ENCODE data around the gene PXT1.

PXT1 gene

DNA sequence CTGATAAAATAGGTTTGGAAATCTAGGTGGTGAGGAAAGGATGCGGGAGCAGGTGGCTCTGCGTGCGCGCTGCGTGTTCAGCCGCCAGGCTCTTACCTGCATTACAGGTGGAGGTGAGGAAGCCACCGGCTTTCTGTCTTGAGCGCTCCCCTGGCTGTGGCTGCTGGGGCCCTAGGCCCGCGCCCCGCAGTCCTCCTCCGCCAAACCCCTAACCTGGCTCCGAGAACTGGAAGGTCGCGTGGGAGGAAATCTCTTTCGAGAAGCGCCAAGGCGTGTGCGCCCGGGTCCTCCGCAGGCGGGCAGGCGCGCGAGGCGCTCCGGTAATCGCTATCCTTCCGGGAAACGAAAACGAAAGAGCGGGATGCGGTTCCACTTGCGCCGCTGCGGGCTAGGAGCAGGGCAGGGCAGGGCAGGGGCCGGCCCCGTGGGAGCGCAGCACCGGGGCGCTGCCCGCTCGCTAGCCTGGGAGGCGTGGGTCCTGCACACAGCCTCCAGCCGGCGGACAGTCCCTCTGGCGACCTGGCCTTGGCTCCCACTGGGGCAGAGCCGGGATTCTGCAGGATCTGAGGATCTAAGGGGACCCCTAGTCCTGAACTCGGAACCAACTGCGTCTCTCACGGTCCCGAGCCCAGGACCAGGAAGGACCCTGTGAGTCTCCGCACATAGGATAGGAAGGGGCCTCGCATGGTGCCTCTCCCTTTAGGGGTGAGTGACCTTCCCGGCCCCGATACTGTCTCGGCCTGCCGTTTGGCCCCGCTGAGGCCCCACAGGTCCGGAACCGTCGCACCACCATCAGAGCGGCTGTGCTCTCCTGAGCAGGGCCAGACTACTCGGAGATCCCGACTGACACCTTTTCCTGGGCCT, 55.0 kb downstream of the PXT1 start, which contains the start of gene ETV7:
Gene ETV7 (minus strand): TSS at position 230 of the 864 bp plus-strand sequence. CDS start 128 bp downstream, at position 102.
- no peak for DNase-seq (ENCODE audit: low spot score)

DNA sequence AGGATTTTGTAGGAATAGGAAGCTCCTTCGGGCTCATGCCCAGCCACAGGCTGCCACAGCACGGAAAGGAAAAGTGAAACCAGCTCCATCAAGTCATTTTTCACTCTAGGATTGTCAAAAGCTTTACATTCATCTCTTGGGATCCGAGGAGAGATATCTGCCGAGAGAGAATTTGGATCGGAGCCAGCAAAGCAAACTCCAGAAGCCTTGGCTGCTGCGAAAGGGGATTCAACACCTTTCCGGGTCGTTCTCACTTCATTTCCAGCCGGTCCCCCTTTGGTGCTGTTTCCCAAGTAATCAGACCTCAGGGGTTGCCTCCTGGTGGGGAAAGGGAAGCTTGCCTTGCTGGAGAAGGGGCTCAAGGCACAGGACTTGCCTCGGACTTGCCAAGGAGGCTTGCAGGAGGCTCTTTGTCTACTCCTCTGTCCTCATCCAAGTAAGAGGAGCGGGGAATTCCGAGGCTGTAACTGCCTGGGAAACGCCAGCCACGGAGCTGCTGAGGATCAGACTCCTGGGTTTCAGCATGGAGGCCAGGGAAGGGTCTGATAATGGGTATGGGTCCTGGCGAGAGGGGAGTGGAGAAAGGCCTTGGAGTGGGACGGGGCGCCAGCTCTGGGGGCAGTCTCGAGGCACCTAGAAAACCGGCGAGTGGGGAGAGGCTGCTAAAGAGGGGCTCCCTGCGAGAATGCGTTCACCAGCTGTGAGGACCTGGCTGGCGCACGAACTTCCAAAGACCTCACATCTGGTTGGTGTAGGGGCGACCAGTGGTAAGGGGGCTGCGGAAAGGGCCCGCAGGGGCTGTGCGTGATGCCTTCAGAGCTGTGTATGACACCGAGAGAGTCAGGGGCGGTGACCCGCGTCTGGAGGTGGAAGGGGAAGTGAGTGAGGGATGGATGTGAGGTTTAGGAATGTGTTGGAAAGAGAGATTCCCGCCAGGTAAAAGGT, 55.9 kb downstream of the PXT1 start:
- no peak for DNase-seq (ENCODE audit: low spot score)

DNA sequence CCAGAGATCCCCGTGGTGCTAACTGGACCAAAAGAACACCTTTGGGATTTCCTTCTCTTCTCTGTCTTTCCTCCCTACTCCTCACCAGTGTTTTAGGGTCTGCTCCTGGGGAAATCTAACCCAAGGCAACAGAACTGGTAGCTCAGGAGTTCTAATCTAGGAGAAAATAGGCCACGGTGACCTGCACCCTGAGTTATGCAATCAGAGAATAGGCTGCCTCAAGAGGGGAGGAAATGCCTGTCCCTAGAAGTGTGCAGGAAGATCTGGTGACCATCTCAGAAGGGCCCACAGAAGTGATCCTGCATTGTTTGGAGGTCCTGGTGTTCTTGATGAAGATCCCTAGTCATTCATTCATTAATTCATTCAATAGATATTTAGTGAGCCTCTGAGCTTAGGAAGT, 58.6 kb downstream of the PXT1 start:
- DNase-seq (ENCODE audit: low spot score): no peak

DNA sequence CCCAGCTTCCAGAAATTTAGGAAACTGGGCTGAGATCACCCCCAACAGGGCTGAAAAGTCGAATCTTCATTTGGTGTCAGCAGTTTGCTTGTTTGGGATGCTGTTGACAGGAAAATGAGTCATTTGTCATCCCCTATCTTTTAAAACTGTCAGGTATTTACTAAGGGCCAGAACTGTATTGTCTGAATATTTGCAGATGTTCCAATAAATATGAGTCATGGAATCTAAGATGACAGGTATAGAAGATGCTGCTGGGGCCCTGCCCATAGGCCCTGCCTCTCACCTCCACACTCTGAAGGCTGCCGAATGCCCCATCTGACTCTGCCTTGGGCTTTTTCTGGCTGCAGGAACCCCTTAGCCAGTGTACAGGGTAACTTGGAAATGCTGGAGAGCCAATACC, 59.0 kb downstream of the PXT1 start:
- no peak for DNase-seq (ENCODE audit: low spot score)

DNA sequence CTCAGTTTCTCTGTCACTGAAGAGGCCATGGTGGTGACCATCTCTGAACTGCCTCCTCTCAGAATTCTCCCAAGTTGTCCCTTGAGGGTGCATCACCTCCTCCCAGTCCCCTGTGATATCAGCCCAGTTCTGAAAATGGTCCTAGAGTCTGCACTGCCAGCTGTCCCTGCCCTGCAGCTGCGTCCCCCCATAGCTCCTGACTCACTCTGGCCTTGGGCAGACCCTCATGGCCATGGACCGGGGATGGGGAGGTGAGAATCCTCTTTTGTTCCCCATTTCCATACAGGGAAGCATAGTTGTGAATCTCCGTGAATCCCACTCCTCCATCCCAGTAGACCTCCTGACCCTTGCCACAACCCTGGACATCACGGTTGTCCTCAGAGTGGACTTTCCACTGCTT, 59.7 kb downstream of the PXT1 start:
- DNase-seq (ENCODE audit: low spot score): no peak

DNA sequence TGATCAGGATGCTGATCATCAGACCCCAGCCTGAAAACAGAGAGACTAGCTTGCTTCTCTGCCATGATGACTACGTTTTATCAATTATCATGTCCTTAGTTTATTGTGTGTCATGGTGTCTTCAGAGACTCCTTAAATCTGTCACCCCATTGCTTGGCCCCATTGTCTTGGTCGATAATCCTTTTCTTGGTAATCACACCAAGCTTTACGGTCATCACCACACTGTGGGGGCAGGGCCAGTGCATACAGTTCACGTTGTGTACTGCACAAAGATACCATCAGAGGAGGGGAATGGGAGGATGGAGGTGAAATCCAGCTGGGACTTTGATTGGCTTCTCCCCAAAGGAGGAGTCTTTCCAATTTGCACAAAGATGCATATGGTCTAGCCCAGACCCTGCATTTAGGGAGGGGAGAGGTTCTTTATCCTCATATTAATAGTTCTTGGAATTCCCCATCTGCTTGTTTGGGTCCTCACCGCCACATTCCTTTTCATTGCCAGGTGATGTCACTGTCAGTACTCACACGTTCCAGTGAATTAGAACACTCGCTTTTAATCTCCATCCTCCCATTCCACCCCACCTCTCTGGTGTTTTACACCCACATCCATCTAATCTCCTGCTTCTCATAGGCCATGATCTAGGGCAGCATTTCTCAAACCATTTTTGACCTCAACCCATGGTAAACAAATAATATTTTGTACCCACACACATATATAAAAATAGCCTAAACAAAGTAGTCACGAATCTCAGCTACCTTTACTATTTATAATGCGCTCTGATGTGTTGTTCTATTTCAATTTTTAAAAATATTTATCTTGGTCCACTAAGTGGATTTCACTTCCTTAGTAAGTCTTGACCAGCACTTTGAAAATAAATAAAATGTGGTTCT, 60.9 kb downstream of the PXT1 start:
- DNase-seq (ENCODE audit: low spot score): no peak

DNA sequence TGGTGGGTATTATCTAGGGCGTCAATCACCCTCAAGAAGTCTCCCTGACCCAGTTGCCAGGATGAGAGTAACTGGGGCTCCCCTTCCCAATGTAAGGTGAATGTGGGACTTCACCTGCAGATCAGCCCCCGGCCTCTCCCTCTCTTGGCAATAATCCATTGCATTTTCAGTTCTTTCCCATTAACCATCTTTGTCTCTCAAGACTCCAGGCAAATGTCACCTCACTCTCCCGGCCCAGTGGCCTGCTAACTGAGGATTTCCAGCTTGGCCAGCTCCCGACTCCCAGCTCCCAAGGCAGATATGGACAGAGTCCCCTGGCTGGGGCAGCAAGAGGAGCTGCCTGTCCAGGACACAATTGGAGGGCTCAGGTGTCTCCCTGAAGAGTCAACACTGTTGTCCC, 62.5 kb downstream of the PXT1 start:
- no peak for DNase-seq (ENCODE audit: low spot score)

DNA sequence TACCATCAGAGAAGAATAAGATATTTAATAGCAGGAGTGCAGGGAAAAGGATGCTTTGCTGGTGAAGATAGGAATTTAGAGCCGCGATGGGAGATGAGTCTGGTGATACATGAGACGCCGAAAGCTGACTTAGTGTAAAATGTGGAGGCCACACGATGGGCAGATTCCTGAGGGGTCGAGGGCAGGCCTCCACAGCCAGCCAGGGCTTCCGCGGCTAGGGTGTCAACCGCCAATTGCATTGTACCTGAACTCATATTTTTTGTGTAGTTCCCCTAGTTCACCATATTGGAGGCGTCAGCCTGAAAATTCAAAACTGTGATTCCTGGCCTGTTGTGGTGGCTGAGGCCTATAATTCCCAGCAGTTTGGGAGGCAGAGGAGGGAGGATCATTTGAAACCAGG, 63.7 kb downstream of the PXT1 start:
- no peak for DNase-seq (ENCODE audit: low spot score)

DNA sequence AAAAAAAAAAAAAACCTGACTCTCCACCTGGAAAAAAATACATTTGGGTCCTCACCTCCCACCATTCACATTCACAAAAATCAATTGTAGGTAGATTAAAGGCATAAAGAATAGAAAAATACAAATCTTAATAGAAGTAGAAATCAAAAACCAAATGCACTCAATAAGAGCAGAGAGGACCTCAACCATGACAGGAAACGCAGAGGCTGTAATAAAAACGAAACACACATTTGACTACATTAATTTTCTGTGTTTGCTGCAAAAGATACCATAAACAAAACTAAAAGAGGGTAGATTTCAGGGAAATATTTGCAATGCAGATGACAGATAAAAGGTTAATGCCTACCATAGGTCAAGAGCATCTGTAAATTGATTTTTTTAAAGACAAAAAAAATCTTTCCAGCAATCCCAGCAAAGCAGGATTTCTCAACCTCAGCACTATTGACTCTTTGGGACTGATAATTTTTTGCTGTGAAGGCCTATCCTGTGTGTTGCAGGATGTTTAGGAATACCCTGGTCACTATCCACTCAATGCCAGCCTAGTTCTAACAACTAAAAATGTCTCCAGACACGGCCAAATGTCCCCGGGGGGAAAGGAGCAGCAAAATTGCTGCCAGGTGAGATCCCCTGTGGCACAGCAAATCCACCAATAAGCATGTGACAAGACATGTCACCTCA, 64.3 kb downstream of the PXT1 start:
- DNase-seq (ENCODE audit: low spot score): no peak

DNA sequence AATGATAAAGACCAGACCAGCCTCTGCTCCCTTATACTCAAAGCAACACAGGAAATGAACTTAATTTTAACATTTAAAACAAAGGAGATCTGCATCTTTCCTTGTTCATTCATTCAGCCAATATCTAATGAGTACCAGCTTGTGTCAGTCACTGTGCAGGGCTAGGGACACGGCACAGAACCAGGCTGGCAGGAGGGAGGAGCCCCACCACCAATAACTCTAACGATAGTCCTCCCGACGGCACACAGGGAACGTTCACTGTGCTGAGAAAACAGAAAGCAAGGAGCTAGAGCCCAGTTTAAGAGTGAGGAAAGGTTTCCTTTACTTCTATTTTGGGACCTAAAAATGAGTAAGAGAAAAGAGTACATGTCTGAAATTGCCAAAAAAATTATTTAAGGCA, 65.1 kb downstream of the PXT1 start:
- no peak for DNase-seq (ENCODE audit: low spot score)

DNA sequence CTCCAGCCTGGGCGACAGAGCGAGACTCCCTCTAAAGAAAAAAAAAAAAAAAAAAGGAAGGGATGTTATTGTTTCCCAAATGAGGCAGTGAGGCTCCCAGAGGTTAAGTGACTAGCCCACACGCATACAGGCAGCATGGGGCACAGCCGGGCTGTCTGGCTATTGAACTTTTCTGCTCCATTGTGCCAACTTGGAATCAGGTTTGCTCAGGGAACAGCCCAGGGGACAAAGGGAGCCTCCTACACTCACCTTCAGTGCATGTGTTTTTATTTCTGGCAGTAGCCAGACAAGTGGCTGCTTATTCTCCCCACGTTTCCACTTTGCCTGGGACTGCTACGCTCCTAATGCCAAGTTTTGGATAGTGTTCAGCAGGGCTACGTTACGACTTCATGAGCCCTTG, 65.9 kb downstream of the PXT1 start:
- no peak for DNase-seq (ENCODE audit: low spot score)

DNA sequence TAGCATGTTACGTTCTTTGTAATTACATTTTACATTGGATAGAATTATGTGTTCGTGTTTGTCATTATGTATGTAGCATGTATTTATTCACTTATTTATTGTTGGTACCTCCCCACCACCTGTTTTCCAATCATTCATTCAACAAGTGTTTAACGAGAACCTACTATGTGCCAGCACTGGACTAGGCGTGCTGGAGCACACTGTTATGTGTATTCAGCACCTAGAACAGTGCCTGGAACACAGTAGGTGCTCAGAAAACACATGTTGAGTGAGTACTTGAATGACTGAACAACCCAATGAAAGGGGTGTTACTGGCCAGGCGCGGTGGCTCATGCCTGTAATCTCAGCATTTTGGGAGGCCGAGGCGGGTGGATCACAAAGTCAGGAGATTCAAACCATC, 66.5 kb downstream of the PXT1 start:
- no peak for DNase-seq (ENCODE audit: low spot score)

DNA sequence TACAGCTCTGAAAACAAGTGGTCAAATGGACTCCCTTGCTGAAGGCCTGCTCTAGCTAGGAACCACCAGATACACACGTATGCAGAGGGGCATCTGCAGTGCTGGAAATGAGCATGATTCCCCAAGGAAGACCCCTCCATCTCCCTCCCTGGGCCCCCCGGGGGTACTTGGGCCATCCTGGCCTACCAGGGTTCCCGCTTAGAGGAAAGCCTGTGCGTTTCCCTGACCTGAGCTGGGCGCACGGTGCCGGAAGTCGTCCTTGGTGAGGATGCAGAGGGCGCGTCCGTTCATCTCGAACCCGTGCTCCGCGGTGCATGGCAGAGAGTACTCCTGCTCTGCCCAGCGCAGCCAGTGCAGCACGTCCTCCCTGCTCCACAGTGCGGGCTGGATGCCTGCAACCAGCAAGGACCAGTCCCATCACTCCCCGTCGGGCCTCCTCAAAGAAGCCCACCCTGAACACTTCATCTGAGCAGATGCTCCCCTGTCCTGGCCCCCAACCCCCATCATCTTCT, 67.0 kb downstream of the PXT1 start:
- no peak for DNase-seq (ENCODE audit: low spot score)

DNA sequence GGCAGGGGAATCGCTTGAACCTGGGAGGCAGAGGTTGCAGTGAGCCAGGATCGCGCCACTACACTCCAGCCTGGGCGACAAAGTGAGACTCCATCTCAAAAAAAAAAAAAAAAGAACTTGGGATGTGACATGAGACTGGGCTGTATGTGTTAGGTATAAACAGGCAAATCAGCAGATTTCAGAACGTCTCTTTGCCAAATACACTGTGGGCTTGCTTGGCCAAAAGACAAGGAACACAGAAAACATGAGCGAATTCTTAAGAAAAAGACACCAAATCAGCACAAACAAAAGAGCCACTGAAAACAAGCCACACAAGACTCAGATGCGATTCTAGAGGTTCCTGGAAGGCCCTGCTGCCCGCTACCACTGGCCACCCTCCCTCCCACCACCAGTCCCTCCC, 67.7 kb downstream of the PXT1 start:
- no peak for DNase-seq (ENCODE audit: low spot score)

DNA sequence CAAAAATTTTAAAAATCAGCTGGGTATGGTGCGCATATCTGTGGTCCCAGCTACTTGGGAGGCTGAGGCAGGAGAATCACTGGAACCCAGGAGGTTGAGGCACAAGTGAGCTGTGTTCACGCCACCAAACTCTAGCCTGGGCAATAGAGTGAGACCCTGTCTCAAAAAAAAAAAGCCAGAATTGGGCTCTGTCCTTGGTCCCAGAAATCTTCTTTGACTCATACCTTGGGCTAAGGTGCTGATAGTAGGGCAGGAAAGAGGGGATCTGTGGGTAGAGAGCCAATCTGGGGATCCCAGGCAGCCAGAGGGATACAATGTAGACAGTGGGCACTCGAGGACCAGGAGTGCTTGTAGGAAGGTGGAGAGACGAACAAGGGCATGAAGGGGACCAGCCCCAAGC, 68.5 kb downstream of the PXT1 start:
- DNase-seq (ENCODE audit: low spot score): no peak

DNA sequence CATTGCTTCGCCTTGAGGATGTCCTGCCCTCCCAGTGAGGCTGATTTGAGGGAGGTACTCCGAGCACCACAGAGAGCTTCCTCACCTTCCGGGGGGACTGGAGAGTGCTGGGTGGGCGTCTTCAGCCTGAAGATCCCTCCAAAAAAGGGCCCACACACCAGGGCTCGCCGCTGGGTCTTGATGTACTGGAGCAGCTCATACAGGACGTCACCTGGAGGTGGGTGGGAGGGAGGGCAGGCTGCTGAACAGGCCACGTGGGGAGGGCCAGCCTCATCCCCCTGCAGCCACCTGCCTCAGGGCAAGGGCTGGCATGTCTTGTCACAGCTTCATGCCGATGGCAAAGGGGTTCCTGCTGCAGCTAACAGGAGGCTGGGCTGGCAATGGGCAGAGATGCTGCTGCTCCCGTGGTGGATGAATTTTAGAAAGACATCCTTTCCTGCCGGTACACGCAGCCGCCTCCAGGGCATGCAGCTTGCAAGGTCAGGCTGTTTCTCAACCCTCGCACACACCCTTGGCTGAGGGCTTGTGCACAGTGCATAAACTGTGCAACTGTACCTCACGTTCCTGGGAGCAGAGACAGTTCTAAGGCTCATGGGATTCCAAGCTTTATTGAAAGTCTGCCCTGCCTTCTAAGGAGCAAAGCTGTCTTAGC, 69.2 kb downstream of the PXT1 start:
- no peak for DNase-seq (ENCODE audit: low spot score)

DNA sequence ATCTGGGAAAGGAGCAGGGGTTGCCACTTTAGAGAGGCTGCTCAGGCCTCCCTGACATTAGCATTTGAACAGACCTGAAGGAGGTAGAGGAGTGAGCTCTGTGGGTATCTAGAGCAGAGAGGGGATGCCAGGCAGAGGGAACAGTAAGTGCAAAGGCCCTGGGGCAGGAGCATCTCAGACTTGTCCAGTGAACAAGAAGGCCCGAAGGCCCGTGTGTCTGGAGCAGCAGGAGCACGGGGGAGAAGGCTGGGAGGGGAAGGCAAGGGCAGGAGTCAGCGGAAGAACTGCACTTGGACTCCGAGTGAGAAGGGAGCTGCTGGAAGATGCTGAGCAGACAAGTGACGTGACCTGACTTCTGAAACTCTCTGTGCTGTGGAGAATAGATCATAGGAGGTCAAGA, 70.6 kb downstream of the PXT1 start:
- DNase-seq (ENCODE audit: low spot score): no peak

DNA sequence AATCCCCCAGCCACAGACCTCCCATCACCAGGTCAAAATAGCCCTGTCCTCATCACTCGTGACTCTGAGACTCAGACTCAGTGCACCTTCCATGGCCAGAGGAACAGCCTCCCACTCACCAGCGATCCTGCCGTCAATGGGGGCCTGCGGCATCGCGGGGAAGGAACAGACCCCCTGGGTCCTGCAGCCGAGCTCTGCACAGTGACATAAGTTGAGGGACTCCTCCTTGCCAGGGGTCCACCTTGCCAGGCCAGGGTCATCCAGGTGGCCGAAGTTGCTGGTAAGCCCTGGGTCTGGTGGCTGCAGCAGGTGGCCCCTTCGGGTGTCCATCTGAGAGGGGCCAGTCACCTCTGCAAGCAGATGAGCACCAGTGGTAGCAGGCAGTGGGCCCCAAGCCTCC, 71.4 kb downstream of the PXT1 start:
- DNase-seq (ENCODE audit: low spot score): no peak

DNA sequence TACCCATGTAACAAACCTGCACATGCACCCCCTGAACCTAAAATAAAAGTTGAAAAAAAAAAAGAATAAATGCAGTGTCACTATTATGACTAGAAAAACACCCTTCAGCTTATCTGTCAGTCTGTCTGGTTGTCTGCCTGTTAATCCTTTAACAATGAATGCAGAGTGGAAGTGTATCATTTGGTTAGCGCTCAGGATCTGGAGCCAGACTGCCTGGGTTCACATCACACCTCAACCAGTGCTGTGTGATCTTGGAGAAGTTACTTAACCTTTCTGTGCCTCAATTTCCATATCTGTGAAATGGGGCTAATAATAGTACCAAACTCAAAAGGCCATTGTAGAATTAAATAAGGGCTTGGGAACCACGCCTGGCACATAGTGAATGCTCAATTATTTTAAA, 72.0 kb downstream of the PXT1 start:
- DNase-seq (ENCODE audit: low spot score): no peak

Data from putamen (tissue), 1 donor.